ENCODE measurements around the gene BCL7C.

Gene BCL7C

GRCh38 chr16:30922420-30922959 lies 28.6 kb upstream of the BCL7C start:
- peak; percentile 92 for FAIRE-seq

GRCh38 chr16:30921748-30922419 lies 28.0 kb upstream of the BCL7C start:
- FAIRE-seq: no peak

GRCh38 chr16:30921459-30921747 lies 27.5 kb upstream of the BCL7C start:
- no peak for FAIRE-seq

- no peak for FAIRE-seq
Observed at GRCh38 chr16:30920891-30921290, 27.0 kb upstream of the BCL7C start.

- no peak for FAIRE-seq
Observed at GRCh38 chr16:30918614-30919013, 24.7 kb upstream of the BCL7C start.

- no peak for FAIRE-seq
Observed at GRCh38 chr16:30914830-30915229, 21.0 kb upstream of the BCL7C start.

GRCh38 chr16:30912794-30913412 lies 19.0 kb upstream of the BCL7C start:
- FAIRE-seq: no peak

GRCh38 chr16:30910427-30911029 lies 16.7 kb upstream of the BCL7C start:
- FAIRE-seq: no peak

- no peak for FAIRE-seq
Observed at GRCh38 chr16:30907064-30907463, 13.2 kb upstream of the BCL7C start.

GRCh38 chr16:30904114-30904780 lies 10.4 kb upstream of the BCL7C start:
- FAIRE-seq: no peak

GRCh38 chr16:30903596-30903995 lies 9.7 kb upstream of the BCL7C start:
- no peak for FAIRE-seq

- FAIRE-seq: no peak
Observed at GRCh38 chr16:30903002-30903401, 9.1 kb upstream of the BCL7C start.

- FAIRE-seq: no peak
Observed at GRCh38 chr16:30902029-30902972, 8.4 kb upstream of the BCL7C start.

GRCh38 chr16:30901201-30902028 lies 7.5 kb upstream of the BCL7C start:
- FAIRE-seq: no peak

- no peak for FAIRE-seq
Observed at GRCh38 chr16:30900588-30900987, 6.7 kb upstream of the BCL7C start.

GRCh38 chr16:30899794-30900193 lies 5.9 kb upstream of the BCL7C start:
- no peak for FAIRE-seq

GRCh38 chr16:30896889-30897733 lies 3.2 kb upstream of the BCL7C start:
- FAIRE-seq: no peak

GRCh38 chr16:30896261-30896888 lies 2.5 kb upstream of the BCL7C start, which contains the start of gene CTF1:
Gene CTF1, plus strand, starts transcription at chr16:30896614. Its CDS starts 30 bp downstream, at chr16:30896644.
- no peak for FAIRE-seq

GRCh38 chr16:30895627-30896260 lies 1.9 kb upstream of the BCL7C start:
- FAIRE-seq: no peak

All from colon (tissue), 2 donors.